Measurements from ENCODE around the gene CACNA2D4. TPM values are rescaled to one million over a fixed set of nuclear protein-coding genes. Genes with fewer than 3 reads are reported as not detected.
A peak's percentile ranks its signal among the peaks of the same experiment; 100 is the strongest.

CACNA2D4 gene
- total and polyA plus RNA-seq, 2 of the 13 experiments (the other 11 are each of a cell fraction or from before 2014, with no cell fraction given) = 14.2 to 136 TPM

DNA sequence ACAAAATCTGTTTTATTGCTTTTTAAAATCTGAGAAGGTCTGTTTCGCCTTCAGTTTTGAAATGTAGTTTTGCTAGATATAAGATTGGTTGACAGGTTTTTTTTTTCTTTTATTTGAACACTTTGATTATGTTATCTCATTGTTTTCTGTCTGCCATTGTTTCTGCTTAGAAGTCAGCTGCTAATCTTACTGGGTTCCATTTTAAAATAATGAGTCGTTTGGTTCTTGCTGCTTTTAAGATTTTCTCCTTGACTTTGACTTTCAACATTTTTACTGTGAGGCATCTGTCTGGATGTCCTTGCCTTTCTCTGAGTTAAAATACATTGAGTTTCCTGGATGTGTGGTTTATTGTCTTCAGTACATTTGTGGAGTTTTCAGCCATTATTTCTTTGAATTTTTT is 170.8 kb downstream of the CACNA2D4 start:
- Histone ChIP-seq H3K79me2 (ENCODE audit: insufficient read depth, low read length) (peaks cover 91% of the 10 kb centered on the region), H3K36me3 (replicated peaks in 1 of 2; ENCODE audit: control insufficient read depth in 1 of 2, insufficient read depth in 2 of 2, low read length in 2 of 2) (peaks cover 1 to 4% of the 10 kb centered on the region in 2 experiments; a peak in 2 of 5 replicates), H3K4me1 (ENCODE audit: insufficient read depth, low read length) (peaks cover 79% of the 10 kb centered on the region), H3K27ac (ENCODE audit: extremely low read length, insufficient read depth, low read length) (no peak overlapping the region), H3K9me3 (ENCODE audit: low read length) (0 out of 2 replicates have a peak, but pooled peaks cover 9% of the 10 kb centered on the region), H3K4me3 (replicated peaks in 1 of 3; ENCODE audit: insufficient read depth in 1 of 3, low read depth in 2 of 3, low read length in 3 of 3) (no peak overlapping the region), H2AFZ (ENCODE audit: low read length) (no peak overlapping the region), H4K20me1 (ENCODE audit: insufficient read depth, low read length) (peaks cover 3% of the 10 kb centered on the region; the same call in 1 of the 2 replicates), H3K27me3 (ENCODE audit: control insufficient read depth in 1 of 2, insufficient read depth in 2 of 2, low read length in 2 of 2) (no peaks in the 10 kb centered on the region), H3K9ac (ENCODE audit: insufficient read depth, low read depth, low read length) (no peak overlapping the region), H3K4me2 (ENCODE audit: low read depth, low read length) (no peak overlapping the region)
- peak; percentile 99 for TF ChIP-seq ZNF317 (CRISPR knock-in tag; IDR thresholded peaks at IDR 0.05)
- TF ChIP-seq REPIN1 (CRISPR knock-in tag; IDR thresholded peaks at IDR 0.05; ENCODE audit: borderline replicate concordance, low read depth) = no peak
- TF ChIP-seq, protein P1, sequence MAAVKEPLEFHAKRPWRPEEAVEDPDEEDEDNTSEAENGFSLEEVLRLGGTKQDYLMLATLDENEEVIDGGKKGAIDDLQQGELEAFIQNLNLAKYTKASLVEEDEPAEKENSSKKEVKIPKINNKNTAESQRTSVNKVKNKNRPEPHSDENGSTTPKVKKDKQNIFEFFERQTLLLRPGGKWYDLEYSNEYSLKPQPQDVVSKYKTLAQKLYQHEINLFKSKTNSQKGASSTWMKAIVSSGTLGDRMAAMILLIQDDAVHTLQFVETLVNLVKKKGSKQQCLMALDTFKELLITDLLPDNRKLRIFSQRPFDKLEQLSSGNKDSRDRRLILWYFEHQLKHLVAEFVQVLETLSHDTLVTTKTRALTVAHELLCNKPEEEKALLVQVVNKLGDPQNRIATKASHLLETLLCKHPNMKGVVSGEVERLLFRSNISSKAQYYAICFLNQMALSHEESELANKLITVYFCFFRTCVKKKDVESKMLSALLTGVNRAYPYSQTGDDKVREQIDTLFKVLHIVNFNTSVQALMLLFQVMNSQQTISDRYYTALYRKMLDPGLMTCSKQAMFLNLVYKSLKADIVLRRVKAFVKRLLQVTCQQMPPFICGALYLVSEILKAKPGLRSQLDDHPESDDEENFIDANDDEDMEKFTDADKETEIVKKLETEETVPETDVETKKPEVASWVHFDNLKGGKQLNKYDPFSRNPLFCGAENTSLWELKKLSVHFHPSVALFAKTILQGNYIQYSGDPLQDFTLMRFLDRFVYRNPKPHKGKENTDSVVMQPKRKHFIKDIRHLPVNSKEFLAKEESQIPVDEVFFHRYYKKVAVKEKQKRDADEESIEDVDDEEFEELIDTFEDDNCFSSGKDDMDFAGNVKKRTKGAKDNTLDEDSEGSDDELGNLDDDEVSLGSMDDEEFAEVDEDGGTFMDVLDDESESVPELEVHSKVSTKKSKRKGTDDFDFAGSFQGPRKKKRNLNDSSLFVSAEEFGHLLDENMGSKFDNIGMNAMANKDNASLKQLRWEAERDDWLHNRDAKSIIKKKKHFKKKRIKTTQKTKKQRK (IDR thresholded peaks at IDR 0.05; ENCODE audit: low read length) = no peak
- in situ Hi-C loops (cut with HindIII; ENCODE audit: extremely low pct_ligation_motif_present, low pct_unique_long_range_greater_than_20kb) = no loop called here
- intact Hi-C loops (cut with micrococcal nuclease; ENCODE audit: unreplicated experiment) = no loop called here
- BruUV-seq (replicated peaks) = no TSS peak
- DNase-seq (ENCODE audit: low spot score) (no peak), FAIRE-seq (no peak), ATAC-seq (no peak)
- ChIA-PET CTCF (ENCODE audit: low intra/inter-chr PET ratio, low total read pairs) (no interaction called here), POLR2A (no interaction called here)
- 95% methylated on average over 2 of the region's 2 CpGs for WGBS (ENCODE audit: low lambda C conversion rate)

- Histone ChIP-seq H2AFZ (ENCODE audit: low read length) (no peak overlapping the region), H3K9me3 (ENCODE audit: low read length) (0 out of 2 replicates have a peak, but pooled peaks cover 9% of the 10 kb centered on the region), H3K9ac (ENCODE audit: insufficient read depth, low read depth, low read length) (no peak overlapping the region), H3K36me3 (replicated peaks in 1 of 2; ENCODE audit: control insufficient read depth in 1 of 2, insufficient read depth in 2 of 2, low read length in 2 of 2) (peaks cover 0 to 4% of the 10 kb centered on the region in 2 experiments; a peak in 2 of 5 replicates), H3K4me2 (ENCODE audit: low read depth, low read length) (no peak overlapping the region), H3K27me3 (ENCODE audit: control insufficient read depth in 1 of 2, insufficient read depth in 2 of 2, low read length in 2 of 2) (no peaks in the 10 kb centered on the region), H4K20me1 (ENCODE audit: insufficient read depth, low read length) (peaks cover 26% of the 10 kb centered on the region), H3K79me2 (ENCODE audit: insufficient read depth, low read length) (peaks cover 94% of the 10 kb centered on the region), H3K27ac (ENCODE audit: extremely low read length, insufficient read depth, low read length) (peak overlapping the region; percentile 21), H3K4me1 (ENCODE audit: insufficient read depth, low read length) (peaks cover 81% of the 10 kb centered on the region), H3K4me3 (replicated peaks in 1 of 3; ENCODE audit: insufficient read depth in 1 of 3, low read depth in 2 of 3, low read length in 3 of 3) (no peak overlapping the region; a peak in 1 of 6 replicates)
- WGBS (ENCODE audit: low lambda C conversion rate) = 42% methylated on average over 2 of the region's 2 CpGs
- peak; percentile 72 for ATAC-seq
- in situ Hi-C loops (cut with HindIII; ENCODE audit: extremely low pct_ligation_motif_present, low pct_unique_long_range_greater_than_20kb) = no loop called here
- ChIA-PET POLR2A (no interaction called here), CTCF (ENCODE audit: low intra/inter-chr PET ratio, low total read pairs) (no interaction called here)
- peak; percentile 94 for DNase-seq (ENCODE audit: low spot score)
- intact Hi-C loops (cut with micrococcal nuclease; ENCODE audit: unreplicated experiment) = no loop called here
- peak; percentile 55 for FAIRE-seq
- BruUV-seq (replicated peaks) = no TSS peak
- TF ChIP-seq TCF7 (IDR thresholded peaks at IDR 0.05; ENCODE audit: low read depth) (peak; percentile 84), KAT7 (CRISPR knock-in tag; IDR thresholded peaks at IDR 0.05; ENCODE audit: borderline replicate concordance) (0 out of 2 replicates have a peak, but pooled peaks have one; percentile 46), KDM6A (CRISPR knock-in tag; IDR thresholded peaks at IDR 0.05; ENCODE audit: low read depth) (peak; percentile 41; the same call in 1 of the 2 replicates), POGZ (CRISPR knock-in tag; IDR thresholded peaks at IDR 0.05) (0 out of 2 replicates have a peak, but pooled peaks have one; percentile 32), PHF21A (CRISPR knock-in tag; IDR thresholded peaks at IDR 0.05) (peak; percentile 31; the same call in 1 of the 2 replicates), HOXA3 (CRISPR knock-in tag; IDR thresholded peaks at IDR 0.05) (peak; percentile 40; the same call in 1 of the 2 replicates), LCORL (IDR thresholded peaks at IDR 0.05) (peak; percentile 75; the same call in 1 of the 2 replicates), LCORL (CRISPR knock-in tag; IDR thresholded peaks at IDR 0.05) (no peak), ZNF331 (CRISPR knock-in tag; IDR thresholded peaks at IDR 0.05) (peak; percentile 53; the same call in 1 of the 2 replicates), SOX13 (IDR thresholded peaks at IDR 0.05) (peak; percentile 93), SOX13 (CRISPR knock-in tag; conservative IDR thresholded peaks at IDR 0.05 in 1 of 2, IDR thresholded peaks at IDR 0.05 in 1 of 2) (peak in 1 of 2 experiments; percentile 100; a peak in 2 of 4 replicates), RBM39 (IDR thresholded peaks at IDR 0.05; ENCODE audit: low read depth, low read length, poor library complexity, severe bottlenecking) (no peak)
Observed at GRCh38 chr12:1744932-1745331, 173.5 kb downstream of the CACNA2D4 start.
